Activated T-cell treated with anti-CD3 and anti-CD28 coated beads, Interleukin-2, amount 50 U/mL, for 4 hours (primary cell): Measurements from ENCODE around the gene VTI1A. TPM values are rescaled to one million over a fixed set of nuclear protein-coding genes. Genes with fewer than 3 reads are reported as not detected.

Source experiments
- ATAC-seq, 2 donors: fragments of 200-7000 bp; cut with Tn5 transposase; one replicate each; pipeline ENCODE4 v1.10.0; 2021
- DNase-seq: peaks from one replicate; pipeline ENCODE4 v3.0.0-alpha.2; 2020
- H3K27me3 Mint-ChIP-seq: one replicate; pipeline ENCODE4 v1.8.0; 2021; ENCODE audit warnings: low read depth, mixed read lengths
- H3K36me3 Mint-ChIP-seq: one replicate; pipeline ENCODE4 v1.8.0; 2022; ENCODE audit warnings: mixed read lengths; ENCODE audit not compliant: insufficient read depth
- H3K4me1 Mint-ChIP-seq: one replicate; pipeline ENCODE4 v1.8.0; 2021; ENCODE audit warnings: low read depth, mixed read lengths
- H3K4me3 Mint-ChIP-seq: one replicate; pipeline ENCODE4 v1.8.0; 2021; ENCODE audit warnings: mild to moderate bottlenecking, moderate library complexity, mixed read lengths
- H3K9me3 Mint-ChIP-seq: one replicate; pipeline ENCODE4 v1.8.0; 2021; ENCODE audit warnings: mixed read lengths
- total RNA-seq, 3 donors: library from RNA; stranded (reverse); gene quantifications; one replicate each; pipeline ENCODE4 v1.2.1, GENCODE V29; 2021

Gene VTI1A
- total RNA-seq, 3 donors from 2014 or later: 39.2 to 43.8 (median 42.9) TPM

DNA sequence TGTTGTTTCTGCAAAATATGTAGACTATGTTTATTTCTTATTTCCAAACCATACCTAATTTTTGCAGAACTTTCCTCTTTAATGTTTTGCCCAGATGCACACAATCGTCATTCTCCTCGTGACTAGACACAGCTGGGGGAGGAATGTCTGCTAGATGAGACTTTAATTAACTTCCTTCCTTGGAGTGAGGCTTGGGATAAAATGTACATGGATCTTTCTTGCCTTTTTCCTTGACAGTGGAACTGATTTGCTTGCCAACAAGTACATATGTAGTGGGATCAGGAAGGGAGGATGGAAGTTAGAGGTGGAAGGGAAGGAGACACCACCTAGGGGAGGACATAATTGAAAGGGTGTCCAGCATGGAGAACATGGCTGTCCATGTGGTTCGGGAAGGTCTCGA lies 172.5 kb downstream of the VTI1A start:
- no peak for DNase-seq
- Mint-ChIP-seq H3K27me3 (no peaks in the 10 kb centered on the region), H3K4me1 (no peaks in the 10 kb centered on the region), H3K9me3 (peaks cover 16% of the 10 kb centered on the region), H3K4me3 (no peak overlapping the region), H3K36me3 (peaks cover 8% of the 10 kb centered on the region)
- ATAC-seq: no peak

DNA sequence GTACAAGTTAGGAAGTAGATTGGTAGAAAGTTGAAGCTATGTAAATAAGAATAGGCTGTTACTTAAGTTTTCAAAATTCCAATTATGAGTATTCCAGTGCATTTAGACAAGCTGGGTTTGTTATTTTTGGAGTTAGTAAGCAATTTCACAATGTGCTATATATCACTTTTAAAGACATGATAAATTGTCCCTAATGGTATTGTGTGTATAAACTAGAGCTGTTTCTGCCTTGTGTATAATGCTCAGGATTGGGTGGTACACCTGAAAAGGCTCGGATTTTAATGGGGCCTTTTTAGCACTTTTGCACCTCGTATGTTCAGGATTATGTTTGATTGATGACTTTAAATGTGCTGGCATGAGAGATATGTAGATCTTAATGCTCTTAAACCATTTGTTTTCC lies 175.8 kb downstream of the VTI1A start:
- no peak for ATAC-seq
- no peaks in the 10 kb centered on the region for H3K9me3 Mint-ChIP-seq
- H3K27me3 Mint-ChIP-seq: no peaks in the 10 kb centered on the region
- DNase-seq: no peak
- H3K36me3 Mint-ChIP-seq: peaks cover 5% of the 10 kb centered on the region
- H3K4me1 Mint-ChIP-seq: no peaks in the 10 kb centered on the region
- no peak overlapping the region for H3K4me3 Mint-ChIP-seq

DNA sequence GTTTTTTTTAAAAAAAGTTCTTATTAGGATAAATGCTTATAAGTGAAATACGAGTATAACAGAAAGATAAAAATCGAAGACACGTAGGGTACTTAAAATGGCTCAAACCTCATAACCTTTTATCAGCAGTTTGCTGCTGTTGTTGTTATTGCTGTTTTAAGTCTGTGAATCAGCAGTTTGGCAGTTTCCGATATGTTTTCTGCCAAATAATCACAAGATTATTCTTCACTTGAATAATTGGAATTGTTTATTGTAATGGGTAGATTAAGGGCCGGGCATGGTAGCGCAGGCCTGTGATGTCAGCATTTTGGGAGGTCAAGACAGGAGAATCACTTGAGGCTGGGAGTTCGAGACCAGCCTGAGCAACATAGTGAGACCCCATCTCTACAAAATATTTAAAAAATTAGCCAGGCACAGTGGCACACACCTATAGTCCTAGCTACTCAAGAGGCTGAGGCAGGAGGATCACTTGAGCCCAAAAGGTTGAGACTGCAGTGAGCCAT lies 177.6 kb downstream of the VTI1A start:
- Mint-ChIP-seq H3K27me3 (no peaks in the 10 kb centered on the region), H3K4me1 (no peaks in the 10 kb centered on the region), H3K36me3 (peaks cover 5% of the 10 kb centered on the region), H3K4me3 (no peak overlapping the region), H3K9me3 (no peaks in the 10 kb centered on the region)
- ATAC-seq (no peak), DNase-seq (no peak)

DNA sequence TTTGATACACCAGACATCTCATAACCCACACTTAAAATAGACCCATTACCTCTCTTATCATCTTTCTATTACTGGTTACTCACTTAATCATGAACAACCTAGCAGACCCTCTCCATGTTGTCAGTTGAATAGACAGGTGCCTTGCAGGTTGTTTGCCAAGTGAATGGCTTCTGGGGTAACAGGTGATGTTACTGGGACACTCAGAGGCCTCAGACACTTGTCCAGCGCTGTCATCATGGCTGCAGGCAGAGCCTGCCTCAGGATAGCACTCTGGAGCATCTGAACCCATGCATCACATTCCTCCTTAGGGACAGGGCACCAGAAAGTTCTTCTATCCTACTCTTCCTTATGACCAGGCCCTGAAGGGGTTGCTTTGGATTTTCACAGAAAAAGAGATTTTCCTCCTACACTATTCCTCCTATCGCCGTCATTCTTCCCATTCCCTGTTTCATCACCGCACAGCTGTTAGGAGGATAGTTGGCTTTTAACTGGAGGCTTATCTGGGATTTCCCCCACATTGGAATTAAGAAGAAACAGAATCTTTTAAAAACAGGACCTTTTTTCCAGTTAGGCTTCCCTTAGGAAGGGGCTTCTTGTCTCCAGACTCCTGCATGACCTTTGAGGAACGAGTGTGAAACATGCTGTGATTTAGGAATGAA lies 182.1 kb downstream of the VTI1A start:
- ATAC-seq (no peak), DNase-seq (no peak)
- Mint-ChIP-seq H3K4me3 (no peak overlapping the region), H3K4me1 (no peaks in the 10 kb centered on the region), H3K27me3 (no peaks in the 10 kb centered on the region), H3K36me3 (peaks cover 7% of the 10 kb centered on the region), H3K9me3 (no peaks in the 10 kb centered on the region)

DNA sequence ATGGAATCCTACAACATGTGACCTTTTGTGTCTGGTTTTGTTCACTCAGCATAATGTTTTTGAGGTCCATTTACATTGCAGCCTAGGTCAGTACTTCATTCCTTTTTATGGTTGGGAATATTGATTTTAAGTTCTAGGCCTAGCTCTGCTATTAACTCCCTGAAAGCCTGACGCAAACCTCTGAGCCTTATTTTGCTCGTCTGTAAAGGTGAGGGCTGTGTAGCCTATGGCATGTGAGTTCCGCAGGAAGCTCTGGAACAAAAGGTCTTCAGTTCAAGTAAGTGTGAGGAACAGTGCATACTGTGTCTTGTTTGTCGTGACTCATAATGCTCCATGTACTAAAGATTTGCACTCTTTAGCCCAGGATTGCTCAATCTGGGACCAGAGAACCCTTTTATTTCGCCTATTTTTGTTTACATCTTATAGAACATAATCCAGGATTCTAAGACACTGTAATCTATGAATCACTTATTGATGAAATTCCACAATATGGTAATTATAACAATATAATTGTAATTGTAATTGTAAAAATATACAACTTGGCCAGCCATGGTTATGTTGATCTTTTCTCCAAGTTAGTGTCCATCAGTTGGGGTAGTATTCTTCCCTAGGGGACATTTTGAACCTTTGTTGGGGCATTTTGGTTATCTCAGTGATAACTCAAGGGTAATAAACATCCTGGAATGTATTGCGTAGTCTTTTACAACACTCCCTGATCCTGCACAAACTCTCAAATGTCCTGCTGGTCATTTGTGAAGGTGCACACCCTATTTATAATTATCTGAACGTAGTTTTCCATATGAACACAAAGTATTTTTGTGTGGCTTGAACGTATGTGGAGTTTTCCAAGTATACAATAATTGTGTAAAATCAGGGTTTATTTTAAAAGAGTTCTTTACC lies 184.7 kb downstream of the VTI1A start:
- ATAC-seq (no peak), DNase-seq (no peak)
- peaks cover 15% of the 10 kb centered on the region for H3K36me3 Mint-ChIP-seq
- H3K9me3 Mint-ChIP-seq: no peaks in the 10 kb centered on the region
- H3K27me3 Mint-ChIP-seq: no peaks in the 10 kb centered on the region
- H3K4me3 Mint-ChIP-seq: no peak overlapping the region
- no peaks in the 10 kb centered on the region for H3K4me1 Mint-ChIP-seq

DNA sequence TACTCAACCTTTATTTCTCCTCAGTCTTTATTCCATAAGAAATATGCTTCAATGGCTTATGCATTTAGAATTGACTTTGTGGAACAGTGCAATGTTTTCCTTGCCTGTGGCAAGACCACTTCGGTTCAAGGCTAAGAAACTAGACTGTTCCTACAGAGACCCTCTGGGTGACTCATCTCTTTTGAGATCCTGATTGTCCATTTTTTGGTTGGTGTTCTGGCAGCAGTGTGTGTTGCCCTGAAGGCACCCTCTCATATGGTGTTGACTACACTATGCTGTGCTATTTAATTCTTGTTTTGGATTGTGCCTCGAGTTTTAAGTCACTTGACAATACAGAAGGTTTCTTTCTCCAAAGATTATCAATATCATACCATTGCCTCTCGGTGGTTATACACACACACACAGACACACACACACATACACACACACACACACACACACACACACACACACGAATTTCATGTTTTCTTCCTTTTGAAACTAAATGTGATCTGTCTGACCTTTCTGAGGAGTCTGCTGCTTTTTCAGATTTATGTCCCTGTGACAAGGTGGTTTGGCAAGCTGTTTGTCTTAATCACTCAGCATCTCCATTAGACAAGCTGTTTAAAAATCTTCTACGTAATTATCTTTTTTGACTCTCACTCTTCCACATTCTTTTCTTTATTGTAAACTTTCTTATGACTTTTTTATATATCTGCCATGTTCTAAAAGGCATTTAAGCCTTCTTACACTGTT lies 187.2 kb downstream of the VTI1A start:
- Mint-ChIP-seq H3K9me3 (no peaks in the 10 kb centered on the region), H3K4me1 (no peaks in the 10 kb centered on the region), H3K27me3 (no peaks in the 10 kb centered on the region), H3K36me3 (peaks cover 15% of the 10 kb centered on the region), H3K4me3 (no peak overlapping the region)
- DNase-seq (no peak), ATAC-seq (no peak)

DNA sequence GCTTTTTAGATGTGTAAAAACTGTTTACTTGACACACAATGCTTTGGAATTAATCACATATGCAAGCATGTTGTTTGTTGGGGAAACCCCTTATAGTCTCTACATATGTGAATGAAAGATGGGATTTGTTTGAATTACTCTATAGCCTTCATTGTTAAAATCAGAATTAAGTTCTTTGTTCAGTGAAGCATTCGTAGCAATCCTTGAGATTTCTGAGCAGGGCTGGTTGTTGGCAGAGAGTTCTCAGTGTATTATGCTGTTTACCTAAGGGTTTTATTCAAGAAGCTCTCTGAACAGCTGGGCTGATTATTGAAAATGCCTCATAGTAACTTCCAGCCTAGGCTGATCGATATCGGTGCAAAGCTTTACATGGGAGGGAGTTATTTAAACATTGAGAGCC lies 190.9 kb downstream of the VTI1A start:
- Mint-ChIP-seq H3K9me3 (no peaks in the 10 kb centered on the region), H3K4me3 (no peak overlapping the region), H3K27me3 (no peaks in the 10 kb centered on the region), H3K36me3 (peaks cover 10% of the 10 kb centered on the region), H3K4me1 (no peaks in the 10 kb centered on the region)
- ATAC-seq (no peak), DNase-seq (no peak)

DNA sequence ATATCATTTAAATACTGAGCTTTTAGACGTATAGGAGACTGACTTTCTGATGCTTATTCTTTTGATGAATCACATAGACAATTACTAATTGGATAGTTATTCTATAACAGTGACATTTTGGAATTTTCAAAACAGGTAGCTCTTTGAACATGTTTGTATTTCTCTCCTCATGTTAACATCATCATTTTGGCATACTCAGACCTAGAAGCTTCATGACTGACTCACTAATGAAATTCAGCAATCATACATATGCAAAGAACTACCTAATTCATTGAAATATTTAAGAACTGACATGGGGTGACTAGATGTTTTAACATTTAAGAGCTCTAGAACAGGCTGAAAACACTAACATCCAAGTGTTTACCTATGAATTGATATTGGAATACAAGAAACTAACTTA lies 192.3 kb downstream of the VTI1A start:
- Mint-ChIP-seq H3K27me3 (no peaks in the 10 kb centered on the region), H3K4me3 (no peak overlapping the region), H3K36me3 (peaks cover 9% of the 10 kb centered on the region), H3K4me1 (no peaks in the 10 kb centered on the region), H3K9me3 (no peaks in the 10 kb centered on the region)
- ATAC-seq: no peak
- no peak for DNase-seq

DNA sequence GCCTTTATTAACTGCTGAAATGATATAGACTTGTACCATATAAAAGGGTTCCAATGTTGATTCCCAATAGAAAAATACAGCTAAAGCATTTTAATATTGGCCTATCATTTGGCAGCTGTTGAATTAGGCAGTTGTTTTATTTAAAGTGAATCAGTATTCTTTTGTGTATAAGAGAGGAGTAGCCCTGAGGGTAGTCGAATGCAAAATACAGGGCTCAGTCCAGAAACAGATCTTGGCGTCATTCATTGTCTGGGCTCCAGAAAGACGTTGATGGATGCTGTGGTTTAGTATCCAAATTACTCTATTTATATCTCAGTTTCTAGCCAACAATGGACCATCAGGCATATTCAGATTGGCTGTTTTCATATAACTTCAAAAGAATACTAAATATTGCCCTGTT lies 193.6 kb downstream of the VTI1A start:
- no peaks in the 10 kb centered on the region for H3K9me3 Mint-ChIP-seq
- H3K27me3 Mint-ChIP-seq: no peaks in the 10 kb centered on the region
- H3K4me1 Mint-ChIP-seq: no peaks in the 10 kb centered on the region
- DNase-seq (no peak), ATAC-seq (no peak)
- no peaks in the 10 kb centered on the region for H3K36me3 Mint-ChIP-seq
- H3K4me3 Mint-ChIP-seq: no peak overlapping the region

DNA sequence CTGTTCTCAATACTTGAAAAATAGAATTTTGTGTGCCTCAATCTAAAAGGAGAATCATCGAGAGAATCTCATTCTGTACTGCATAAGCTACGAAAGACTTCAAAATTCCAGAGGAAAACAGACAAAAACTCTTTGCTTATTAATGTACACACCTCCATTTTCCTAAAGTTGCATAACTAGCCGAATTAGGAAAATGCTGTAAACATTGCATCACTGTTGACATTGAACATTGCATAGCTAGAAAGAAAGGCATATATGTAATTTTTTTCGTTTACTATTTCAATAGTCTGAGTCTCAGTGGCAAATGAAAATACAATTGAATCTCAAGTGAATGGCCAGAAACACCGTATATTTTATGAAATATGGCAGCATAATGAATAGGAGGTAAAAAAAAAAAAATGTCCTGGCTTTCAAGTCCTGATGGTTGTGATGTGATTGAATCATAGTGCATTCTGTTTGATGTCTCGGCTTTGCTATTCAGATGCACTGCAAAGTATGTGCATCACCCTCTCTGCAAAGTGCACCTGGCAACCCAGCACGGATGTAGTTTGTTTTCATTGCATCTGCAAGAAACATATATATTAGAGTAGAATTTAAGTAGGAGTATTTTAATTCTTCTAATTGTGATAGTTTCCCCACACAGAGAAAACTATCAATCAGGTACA lies 196.7 kb downstream of the VTI1A start:
- Mint-ChIP-seq H3K4me1 (no peaks in the 10 kb centered on the region), H3K36me3 (peaks cover 1% of the 10 kb centered on the region), H3K27me3 (no peaks in the 10 kb centered on the region), H3K4me3 (no peak overlapping the region), H3K9me3 (no peaks in the 10 kb centered on the region)
- ATAC-seq (no peak), DNase-seq (no peak)

DNA sequence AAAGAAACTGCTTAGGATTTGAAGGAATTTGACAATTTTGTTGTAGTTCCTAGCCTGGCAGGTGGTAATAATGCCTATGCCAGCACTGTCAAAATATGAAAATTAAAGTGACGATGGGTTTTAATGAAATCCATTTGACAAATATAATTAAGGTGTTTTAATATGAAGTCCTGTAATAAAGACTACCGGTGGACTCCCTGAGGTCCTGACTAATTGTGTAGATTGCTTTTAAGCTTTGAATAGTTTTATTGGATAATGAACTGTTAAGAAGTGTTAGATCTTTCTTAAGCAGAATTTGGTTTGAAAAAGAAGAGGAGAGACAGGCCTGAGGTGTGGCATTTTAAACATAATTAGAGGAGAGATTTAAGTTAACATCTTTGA lies 197.2 kb downstream of the VTI1A start:
- Mint-ChIP-seq H3K36me3 (peaks cover 1% of the 10 kb centered on the region), H3K4me3 (no peak overlapping the region), H3K4me1 (no peaks in the 10 kb centered on the region), H3K9me3 (no peaks in the 10 kb centered on the region), H3K27me3 (no peaks in the 10 kb centered on the region)
- ATAC-seq: no peak
- DNase-seq: no peak

DNA sequence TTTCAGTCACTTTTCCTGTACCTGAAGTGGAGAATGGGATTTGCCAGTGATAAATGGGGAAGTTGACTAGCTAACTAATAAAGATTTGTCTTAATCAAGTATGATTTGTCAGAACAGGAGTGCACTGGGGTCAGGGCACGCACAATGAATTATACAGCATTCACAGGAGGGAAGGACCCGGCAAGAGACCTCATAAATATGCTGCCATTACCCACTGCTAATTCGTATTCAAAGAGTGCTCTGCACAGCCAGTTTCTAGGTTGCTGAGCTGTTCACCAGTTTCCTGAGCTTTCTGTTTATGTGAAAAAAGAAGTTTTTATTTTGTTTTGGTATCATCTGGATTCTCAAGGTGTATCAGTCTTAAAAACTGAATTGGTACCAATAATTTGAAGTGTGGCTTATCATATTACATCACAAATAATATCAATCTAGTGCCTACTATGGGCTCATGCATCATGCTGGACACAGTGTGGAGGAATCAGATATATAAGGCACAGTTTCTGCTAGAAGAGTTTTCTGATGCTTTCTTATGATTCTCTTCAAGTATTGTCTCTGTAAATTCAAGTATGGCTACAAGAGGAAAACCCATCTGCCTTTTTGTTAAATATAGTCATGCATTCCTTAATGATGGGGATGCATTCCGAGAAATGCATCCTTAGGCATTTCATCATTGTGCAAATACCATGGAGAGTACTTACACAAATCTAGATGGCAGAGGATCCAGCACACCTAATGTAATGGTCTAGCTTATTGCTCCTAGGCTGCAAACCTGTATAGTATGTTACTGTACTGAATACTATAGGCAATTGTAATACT lies 202.2 kb downstream of the VTI1A start:
- H3K4me1 Mint-ChIP-seq: no peaks in the 10 kb centered on the region
- DNase-seq: no peak
- no peaks in the 10 kb centered on the region for H3K9me3 Mint-ChIP-seq
- no peak for ATAC-seq
- no peaks in the 10 kb centered on the region for H3K27me3 Mint-ChIP-seq
- H3K4me3 Mint-ChIP-seq: no peak overlapping the region
- peaks cover 6% of the 10 kb centered on the region for H3K36me3 Mint-ChIP-seq

DNA sequence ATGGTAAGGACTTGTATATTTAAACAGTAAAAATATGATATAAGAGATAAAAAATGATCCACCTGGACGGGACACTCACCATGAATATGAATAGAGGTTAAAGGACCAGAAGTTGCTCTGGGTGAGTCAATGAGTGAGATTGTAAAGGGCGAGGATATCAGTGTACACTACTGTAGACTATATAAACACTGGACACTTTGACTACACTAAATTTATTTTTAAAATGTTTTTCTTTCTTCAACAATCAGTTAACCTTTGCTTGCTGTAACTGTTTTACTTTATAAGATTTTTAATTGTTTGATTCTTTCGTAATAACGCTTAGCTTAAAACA lies 202.8 kb downstream of the VTI1A start:
- no peaks in the 10 kb centered on the region for H3K9me3 Mint-ChIP-seq
- H3K36me3 Mint-ChIP-seq: peaks cover 8% of the 10 kb centered on the region
- H3K27me3 Mint-ChIP-seq: no peaks in the 10 kb centered on the region
- H3K4me3 Mint-ChIP-seq: no peak overlapping the region
- DNase-seq: no peak
- ATAC-seq: no peak
- H3K4me1 Mint-ChIP-seq: no peaks in the 10 kb centered on the region
